Activated CD4-positive, alpha-beta T cell treated with anti-CD3 and anti-CD28 coated beads, Interleukin-2, amount 50 U/mL, for 24 hours (primary cell): Measurements from ENCODE around the gene FCHO1.
"Not testable (repeated sequence)": the region's sequence is repeated elsewhere in the genome, so short reads cannot be mapped to it uniquely, and the experiment has no call there.

Experiments
- DNase-seq, 2 donors: peaks; one replicate each; pipeline ENCODE4 v3.0.0-alpha.2; 2020; ENCODE audit warnings: low read depth in 1 of 2, low spot score in 1 of 2

The FCHO1 gene

GRCh38 chr19:17794412-17794730 is 43.1 kb downstream of the FCHO1 start:
- no peak for DNase-seq

GRCh38 chr19:17794731-17795494 is 43.6 kb downstream of the FCHO1 start, which contains the start of gene B3GNT3:
Gene B3GNT3 (plus strand): TSS chr19:17795138. CDS start chr19:17807808, 12,670 bp downstream.
- DNase-seq = no peak

GRCh38 chr19:17795495-17795856 is 44.2 kb downstream of the FCHO1 start:
- DNase-seq = no peak

- DNase-seq = no peak
Measured at GRCh38 chr19:17796013-17796837, 44.9 kb downstream of the FCHO1 start.

- no peak for DNase-seq
Measured at GRCh38 chr19:17796838-17797423, 45.7 kb downstream of the FCHO1 start.

GRCh38 chr19:17797424-17798201 is 46.3 kb downstream of the FCHO1 start:
- DNase-seq = peak in 1 of 2 donors; percentile 53

GRCh38 chr19:17798599-17798998 is 47.3 kb downstream of the FCHO1 start:
- not testable (repeated sequence) for DNase-seq

- no peak for DNase-seq
Measured at GRCh38 chr19:17802137-17802858, 51.0 kb downstream of the FCHO1 start.

- no peak for DNase-seq
Measured at GRCh38 chr19:17803264-17803896, 52.1 kb downstream of the FCHO1 start.

GRCh38 chr19:17805427-17805826 is 54.1 kb downstream of the FCHO1 start:
- no peak for DNase-seq

GRCh38 chr19:17806945-17807344 is 55.7 kb downstream of the FCHO1 start:
- DNase-seq = no peak

GRCh38 chr19:17807731-17808316 is 56.5 kb downstream of the FCHO1 start:
- DNase-seq = no peak

- no peak for DNase-seq
Measured at GRCh38 chr19:17811103-17811502, 59.8 kb downstream of the FCHO1 start.

- no peak for DNase-seq
Measured at GRCh38 chr19:17811681-17812080, 60.4 kb downstream of the FCHO1 start.

- no peak for DNase-seq
Measured at GRCh38 chr19:17812099-17812498, 60.8 kb downstream of the FCHO1 start.

- no peak for DNase-seq
Measured at GRCh38 chr19:17817668-17818363, 66.5 kb downstream of the FCHO1 start.

- DNase-seq = no peak
Measured at GRCh38 chr19:17821190-17821589, 69.9 kb downstream of the FCHO1 start, which contains the start of gene INSL3. Gene INSL3 (minus strand): TSS chr19:17821519. CDS start chr19:17821506, 13 bp downstream.

GRCh38 chr19:17824339-17824738 is 73.1 kb downstream of the FCHO1 start:
- DNase-seq = no peak

GRCh38 chr19:17826508-17827056 is 75.3 kb downstream of the FCHO1 start:
- no peak for DNase-seq
